Ectodermal cell (in vitro differentiated cells): ENCODE data around the gene A1CF.
"Not testable (repeated sequence)": the region's sequence is repeated elsewhere in the genome, so short reads cannot be mapped to it uniquely, and the experiment has no call there.

Experiments
- H3K27ac ChIP-seq: 2 replicates; pipeline ENCODE4 v1.7.0; 2013; ENCODE audit warnings: mild to moderate bottlenecking, low read depth, low read length; ENCODE audit not compliant: insufficient read depth, poor library complexity, severe bottlenecking
- H3K27me3 ChIP-seq: 2 replicates; pipeline ENCODE4 v1.7.0; 2013; ENCODE audit warnings: mild to moderate bottlenecking, low read length; ENCODE audit not compliant: insufficient read depth, control insufficient read depth, poor library complexity, severe bottlenecking
- H3K36me3 ChIP-seq: one replicate; pipeline ENCODE4 v1.7.0; 2013; ENCODE audit warnings: low read length; ENCODE audit not compliant: control insufficient read depth, insufficient read depth
- H3K4me1 ChIP-seq: one replicate; pipeline ENCODE4 v1.7.0; 2013; ENCODE audit warnings: low read length; ENCODE audit not compliant: control insufficient read depth, insufficient read depth
- H3K4me3 ChIP-seq: 2 replicates; pipeline ENCODE4 v1.7.0; 2013; ENCODE audit warnings: low read depth, low read length, control low read depth; ENCODE audit not compliant: insufficient read depth
- H3K9me3 ChIP-seq: 2 replicates; pipeline ENCODE4 v1.7.0; 2013; ENCODE audit warnings: mild to moderate bottlenecking, low read length, moderate library complexity; ENCODE audit not compliant: control insufficient read depth
- WGBS, 2 experiments: methylation state at CpG; one replicate each; pipeline ENCODE4 v1.1.7; 2013; ENCODE audit warnings: missing lambda C conversion rate in 2 of 2; 5-methylcytosine and 5-hydroxymethylcytosine counted together

The A1CF gene

GRCh38 chr10:50908366-50908765, 22.9 kb upstream of the A1CF start:
- no peaks in the 10 kb centered on the region for H3K36me3 ChIP-seq
- no peaks in the 10 kb centered on the region for H3K27me3 ChIP-seq
- no peaks in the 10 kb centered on the region for H3K4me1 ChIP-seq
- 94 to 96% methylated on average over 4 of the region's 4 CpGs for WGBS, 2 experiments
- no peak overlapping the region for H3K4me3 ChIP-seq
- no peak overlapping the region for H3K27ac ChIP-seq
- H3K9me3 ChIP-seq, result no peaks in the 10 kb centered on the region

- 89 to 94% methylated on average over 13 to 15 of the region's 15 CpGs for WGBS, 2 experiments
- not testable (repeated sequence) for H3K4me3 ChIP-seq, H3K9me3 ChIP-seq, H3K36me3 ChIP-seq, H3K27ac ChIP-seq, H3K27me3 ChIP-seq, H3K4me1 ChIP-seq
These were observed 20.4 kb upstream of the A1CF start for GRCh38 chr10:50905797-50906196.

GRCh38 chr10:50896721-50897120, 11.3 kb upstream of the A1CF start:
- H3K36me3 ChIP-seq, result no peaks in the 10 kb centered on the region
- no peaks in the 10 kb centered on the region for H3K27me3 ChIP-seq
- no peaks in the 10 kb centered on the region for H3K4me1 ChIP-seq
- no peak overlapping the region for H3K4me3 ChIP-seq
- no peak overlapping the region for H3K27ac ChIP-seq
- no peaks in the 10 kb centered on the region for H3K9me3 ChIP-seq

- Histone ChIP-seq H3K4me1 (no peaks in the 10 kb centered on the region), H3K27ac (no peak overlapping the region), H3K36me3 (no peaks in the 10 kb centered on the region), H3K9me3 (no peaks in the 10 kb centered on the region), H3K27me3 (no peaks in the 10 kb centered on the region), H3K4me3 (no peak overlapping the region)
These were observed 8.9 kb upstream of the A1CF start for GRCh38 chr10:50894312-50894711.

- Histone ChIP-seq H3K36me3 (no peaks in the 10 kb centered on the region), H3K27ac (no peak overlapping the region), H3K4me1 (no peaks in the 10 kb centered on the region), H3K4me3 (no peak overlapping the region), H3K9me3 (no peaks in the 10 kb centered on the region), H3K27me3 (no peaks in the 10 kb centered on the region)
- WGBS, 2 experiments, result 40 to 91% methylated on average over 1 of the region's 2 CpGs
These were observed 7.0 kb upstream of the A1CF start for GRCh38 chr10:50892467-50892866.

- no peaks in the 10 kb centered on the region for H3K36me3 ChIP-seq
- no peaks in the 10 kb centered on the region for H3K27me3 ChIP-seq
- H3K9me3 ChIP-seq, result no peaks in the 10 kb centered on the region
- H3K4me3 ChIP-seq, result no peak overlapping the region
- 88 to 90% methylated on average over 2 of the region's 3 CpGs for WGBS, 2 experiments
- H3K4me1 ChIP-seq, result no peaks in the 10 kb centered on the region
- H3K27ac ChIP-seq, result no peak overlapping the region
These were observed 1.1 kb downstream of the A1CF start for GRCh38 chr10:50884302-50884701.

- no peaks in the 10 kb centered on the region for H3K27me3 ChIP-seq
- H3K9me3 ChIP-seq, result no peaks in the 10 kb centered on the region
- H3K36me3 ChIP-seq, result no peaks in the 10 kb centered on the region
- no peaks in the 10 kb centered on the region for H3K4me1 ChIP-seq
- no peak overlapping the region for H3K4me3 ChIP-seq
- H3K27ac ChIP-seq, result no peak overlapping the region
- 91% methylated on average over 5 of the region's 5 CpGs for WGBS, 2 experiments
These were observed 1.8 kb downstream of the A1CF start for GRCh38 chr10:50883629-50884028.

GRCh38 chr10:50882540-50882983, 2.9 kb downstream of the A1CF start:
- Histone ChIP-seq H3K27ac (no peak overlapping the region), H3K9me3 (no peaks in the 10 kb centered on the region), H3K27me3 (no peaks in the 10 kb centered on the region), H3K4me1 (no peaks in the 10 kb centered on the region), H3K4me3 (no peak overlapping the region), H3K36me3 (no peaks in the 10 kb centered on the region)
- WGBS, 2 experiments, result 48 to 49% methylated on average over 2 of the region's 2 CpGs

- not testable (repeated sequence) for H3K4me1 ChIP-seq, H3K27ac ChIP-seq, H3K4me3 ChIP-seq, H3K27me3 ChIP-seq, H3K36me3 ChIP-seq, H3K9me3 ChIP-seq
- WGBS, 2 experiments, result 91 to 92% methylated on average over 10 of the region's 10 CpGs
These were observed 4.4 kb downstream of the A1CF start for GRCh38 chr10:50881046-50881445.

GRCh38 chr10:50876429-50876828, 9.0 kb downstream of the A1CF start:
- H3K27ac ChIP-seq, result no peak overlapping the region
- no peaks in the 10 kb centered on the region for H3K36me3 ChIP-seq
- H3K4me3 ChIP-seq, result no peak overlapping the region
- H3K4me1 ChIP-seq, result no peaks in the 10 kb centered on the region
- WGBS, 2 experiments, result 91% methylated on average over 2 of the region's 2 CpGs
- no peaks in the 10 kb centered on the region for H3K9me3 ChIP-seq
- no peaks in the 10 kb centered on the region for H3K27me3 ChIP-seq

- no peaks in the 10 kb centered on the region for H3K27me3 ChIP-seq
- no peaks in the 10 kb centered on the region for H3K4me1 ChIP-seq
- no peaks in the 10 kb centered on the region for H3K9me3 ChIP-seq
- no peaks in the 10 kb centered on the region for H3K36me3 ChIP-seq
- 89 to 92% methylated on average over 5 of the region's 5 CpGs for WGBS, 2 experiments
- no peak overlapping the region for H3K27ac ChIP-seq
- H3K4me3 ChIP-seq, result no peak overlapping the region
These were observed 10.7 kb downstream of the A1CF start for GRCh38 chr10:50874723-50875122.
